K562 (cell line): Measurements from ENCODE around the gene ZNF629. TPM values are rescaled to one million over a fixed set of nuclear protein-coding genes. Genes with fewer than 3 reads are reported as not detected.

Experiments used
- CXXC5 ChIP-seq: fragments of 250-450 bp; sonication (Bioruptor Pico); IDR thresholded peaks from 2 replicates; pipeline ENCODE4 v1.8.0; 2022; ENCODE audit warnings: inconsistent platforms, mild to moderate bottlenecking, moderate library complexity
- FOXA3 ChIP-seq, 2 experiments: fragments of 450-650 bp in 1 of 2; sonication (generic) in 1 of 2; formaldehyde crosslinking; IDR thresholded peaks in 1 of 2; conservative IDR thresholded peaks in 1 of 2; 2 replicates each; pipeline versions ENCODE4 v1.4.0 to v1.8.0; 2020 to 2022; ENCODE audit warnings: mild to moderate bottlenecking in 2 of 2, missing genetic modification reagents in 1 of 2
- FOXO4 ChIP-seq: fragments of 450-650 bp; formaldehyde crosslinking; IDR thresholded peaks from 2 replicates; pipeline ENCODE4 v1.4.0; 2020; ENCODE audit warnings: mild to moderate bottlenecking, moderate library complexity
- GTF2E2 ChIP-seq: fragments of 200-800 bp; sonication (Bioruptor generic); IDR thresholded peaks from 2 replicates; pipeline ENCODE4 v1.6.1; 2016; ENCODE audit warnings: missing genetic modification characterization, missing compliant biosample characterization
- KDM1A ChIP-seq, 2 experiments: fragments of 450-650 bp; IDR thresholded peaks; 2 replicates each; pipeline ENCODE4 v1.6.1; 2016; ENCODE audit warnings: mild to moderate bottlenecking in 2 of 2
- LCOR ChIP-seq: sonication (generic); formaldehyde crosslinking; IDR thresholded peaks from 2 replicates; pipeline ENCODE4 v1.8.0; 2022; ENCODE audit warnings: mild to moderate bottlenecking, missing genetic modification reagents
- MAZ ChIP-seq, 2 experiments: fragments of 450-650 bp in 1 of 2; sonication (generic) in 1 of 2; formaldehyde crosslinking; IDR thresholded peaks in 1 of 2; conservative IDR thresholded peaks in 1 of 2; 2 replicates each; pipeline versions ENCODE4 v1.4.0 to v1.5.0; 2020; ENCODE audit warnings: mild to moderate bottlenecking in 1 of 2, missing genetic modification reagents in 1 of 2
- MEIS2 ChIP-seq: fragments of 450-650 bp; IDR thresholded peaks from 2 replicates; pipeline ENCODE4 v1.6.1; 2014; ENCODE audit warnings: mild to moderate bottlenecking; ENCODE audit not compliant: partially characterized antibody
- MITF ChIP-seq: IDR thresholded peaks from 2 replicates; pipeline ENCODE4 v1.6.1; 2014; ENCODE audit warnings: antibody characterized with exemption
- MYNN ChIP-seq, 2 experiments: sonication (generic); formaldehyde crosslinking in 1 of 2; IDR thresholded peaks; 2 replicates each; pipeline versions ENCODE4 v1.5.0 to v1.6.1; 2016 to 2020; ENCODE audit warnings: antibody characterized with exemption in 1 of 2, missing genetic modification reagents in 1 of 2
- NFXL1 ChIP-seq: fragments of 450-650 bp; formaldehyde crosslinking; IDR thresholded peaks from 2 replicates; pipeline ENCODE4 v1.4.0; 2021; ENCODE audit warnings: mild to moderate bottlenecking
- RBM14 ChIP-seq: fragments of 200-400 bp; formaldehyde crosslinking; IDR thresholded peaks from 2 replicates; pipeline ENCODE4 v1.6.1; 2018; ENCODE audit warnings: low read depth, mild to moderate bottlenecking, low read length, moderate library complexity, borderline replicate concordance; ENCODE audit not compliant: insufficient read depth
- RFX1 ChIP-seq: fragments of 450-650 bp; IDR thresholded peaks from 2 replicates; pipeline ENCODE4 v1.6.1; 2016; ENCODE audit warnings: mild to moderate bottlenecking, moderate library complexity
- TEAD1 ChIP-seq, 2 experiments: fragments of 450-650 bp in 1 of 2; sonication (generic) in 1 of 2; formaldehyde crosslinking; IDR thresholded peaks; 2 replicates each; pipeline versions ENCODE4 v1.4.0 to v1.8.0; 2020 to 2022; ENCODE audit warnings: mild to moderate bottlenecking in 2 of 2, missing genetic modification reagents in 1 of 2
- TFAM ChIP-seq: fragments of 250-450 bp; sonication (Bioruptor Pico); conservative IDR thresholded peaks from 2 replicates; pipeline ENCODE4 v1.5.0; 2021; ENCODE audit warnings: mild to moderate bottlenecking, moderate library complexity
- THRA ChIP-seq: fragments of 450-650 bp; IDR thresholded peaks from 2 replicates; pipeline ENCODE4 v1.6.1; 2017; ENCODE audit warnings: mild to moderate bottlenecking, moderate library complexity
- ZC3H11A ChIP-seq: IDR thresholded peaks from 2 replicates; pipeline ENCODE4 v1.6.1; 2012; ENCODE audit warnings: low read depth, low read length, improper control_type of control experiment
- ZFP36 ChIP-seq: fragments of 150-350 bp; IDR thresholded peaks from 2 replicates; pipeline ENCODE4 v1.6.1; 2018; ENCODE audit warnings: low read length, low read depth; ENCODE audit not compliant: partially characterized antibody
- ZNF121 ChIP-seq: sonication (generic); formaldehyde crosslinking; conservative IDR thresholded peaks from 2 replicates; pipeline ENCODE4 v1.8.0; 2022; ENCODE audit warnings: missing genetic modification reagents
- ZNF184 ChIP-seq: sonication (generic); formaldehyde crosslinking; IDR thresholded peaks from 2 replicates; pipeline ENCODE4 v1.5.0; 2020; ENCODE audit warnings: missing genetic modification reagents
- ZNF232 ChIP-seq: sonication (generic); formaldehyde crosslinking; IDR thresholded peaks from 2 replicates; pipeline ENCODE4 v1.8.0; 2022; ENCODE audit warnings: mild to moderate bottlenecking, missing genetic modification reagents
- polyA plus RNA-seq, 8 experiments: library from polyadenylated mRNA; depleted of rRNA in 4 of 8; stranded (reverse) in 5 of 8; unstranded in 3 of 8; fragments of >200 nt; fragmentation: Nextera tagmentation in 2 of 8; fragmentation: Illumina TruSeq in 1 of 8; extraction: Ambion mirVana in 2 of 8; extraction: Trizol in 1 of 8; gene quantifications; 2 replicates each; pipeline versions ENCODE4 v1.2.1 to v1.2.3, GENCODE V29; 2011 to 2014; ENCODE audit warnings: inconsistent platforms in 1 of 8, missing spikeins in 1 of 8
- total RNA-seq, 7 experiments: library from RNA; depleted of rRNA in 6 of 7; stranded (reverse); fragments of >200 nt in 6 of 7; fragmentation: Illumina TruSeq in 2 of 7; extraction: Trizol in 2 of 7; gene quantifications; 2 replicates each; pipeline versions ENCODE4 v1.2.1 to v1.2.3, GENCODE V29; 2011 to 2021; ENCODE audit warnings: low replicate concordance in 1 of 7

Gene ZNF629
- total and polyA plus RNA-seq, 9 of the 15 experiments (the other 6 are each of a cell fraction or from before 2014, with no cell fraction given), result 0.44 to 18.8 (median 7.4) TPM

GRCh38 chr16:30747799-30748633 is 39.0 kb downstream of the ZNF629 start, which contains the start of gene PHKG2 (continued):
- no peak for TF ChIP-seq ZFP36
- TF ChIP-seq ZC3H11A, result no peak
- no peak for TF ChIP-seq KDM1A (IDR thresholded peaks at IDR 0.05)
- no peak for TF ChIP-seq RFX1
- peak in 1 of 2 experiments; percentile 74; a peak in 2 of 4 replicates for TF ChIP-seq TEAD1 (CRISPR knock-in tag; IDR thresholded peaks at IDR 0.05)
- no peak for TF ChIP-seq TFAM (CRISPR knock-in tag)
- TF ChIP-seq FOXA3 (CRISPR knock-in tag; conservative IDR thresholded peaks at IDR 0.05 in 1 of 2, IDR thresholded peaks at IDR 0.05 in 1 of 2), result 0 out of 4 replicates have a peak, but pooled peaks of 1 of the 2 experiments have one; percentile 31
- peak; percentile 66 for TF ChIP-seq MEIS2
- no peak for TF ChIP-seq THRA
- no peak for TF ChIP-seq FOXO4
- peak; percentile 56 for TF ChIP-seq ZNF121
- peak in 1 of 2 experiments; percentile 61; a peak in 3 of 4 replicates for TF ChIP-seq MAZ (CRISPR knock-in tag; conservative IDR thresholded peaks at IDR 0.05 in 1 of 2, IDR thresholded peaks at IDR 0.05 in 1 of 2)
- no peak for TF ChIP-seq ZNF184 (CRISPR knock-in tag)
- 0 out of 2 replicates have a peak, but pooled peaks have one; percentile 46 for TF ChIP-seq RBM14
- peak; percentile 96 for TF ChIP-seq LCOR (CRISPR knock-in tag)
- peak; percentile 86 for TF ChIP-seq CXXC5 (CRISPR knock-in tag)
- 0 out of 2 replicates have a peak, but pooled peaks have one; percentile 41 for TF ChIP-seq NFXL1
- no peak for TF ChIP-seq ZNF232 (CRISPR knock-in tag)
- TF ChIP-seq MYNN (IDR thresholded peaks at IDR 0.05), result 0 out of 2 replicates have a peak, but pooled peaks have one; percentile 21
- TF ChIP-seq MYNN (CRISPR knock-in tag; IDR thresholded peaks at IDR 0.05), result no peak
- 0 out of 2 replicates have a peak, but pooled peaks have one; percentile 45 for TF ChIP-seq MITF
- peak; percentile 74; the same call in 1 of the 2 replicates for TF ChIP-seq GTF2E2
